Small intestine (tissue), 7 donors: ENCODE results near the gene PDE6A. TPM values are rescaled to one million over a fixed set of nuclear protein-coding genes. Genes with fewer than 3 reads are reported as not detected.
"Not testable (repeated sequence)": the region's sequence is repeated elsewhere in the genome, so short reads cannot be mapped to it uniquely, and the experiment has no call there.

ENCODE experiments used
- DNase-seq, 2 donors: peaks; one replicate each; pipeline versions ENCODE4 v3.0.0 to v3.0.0-alpha.2; 2013
- FAIRE-seq: peaks from 2 replicates; lab custom pipeline; 2012; peaks lifted over from hg19 to GRCh38; lab: Jason Lieb, UNC
- H3K27ac ChIP-seq, 3 donors: one replicate each; pipeline ENCODE4 v1.5.1; 2013; ENCODE audit warnings: low read length in 2 of 3, mild to moderate bottlenecking in 2 of 3, control low read depth in 1 of 3, inconsistent platforms in 1 of 3, low read depth in 1 of 3, moderate library complexity in 1 of 3
- H3K27me3 ChIP-seq, 3 donors: one replicate each; pipeline ENCODE4 v1.6.1; 2013; ENCODE audit warnings: low read length in 3 of 3, inconsistent platforms in 1 of 3; ENCODE audit not compliant: control insufficient read depth in 3 of 3, insufficient read depth in 3 of 3
- H3K36me3 ChIP-seq, 3 donors: one replicate each; pipeline ENCODE4 v1.6.1; 2013; ENCODE audit warnings: low read length in 3 of 3, inconsistent platforms in 1 of 3, low read depth in 1 of 3, mild to moderate bottlenecking in 1 of 3, moderate library complexity in 1 of 3; ENCODE audit not compliant: control insufficient read depth in 3 of 3, insufficient read depth in 2 of 3
- H3K4me1 ChIP-seq, 3 donors: one replicate each; pipeline ENCODE4 v1.6.1; 2013; ENCODE audit warnings: low read length in 2 of 3, inconsistent platforms in 1 of 3, low read depth in 1 of 3, mild to moderate bottlenecking in 1 of 3, moderate library complexity in 1 of 3; ENCODE audit not compliant: control insufficient read depth in 3 of 3, insufficient read depth in 2 of 3
- H3K4me3 ChIP-seq, 3 donors: one replicate each; pipeline ENCODE4 v1.5.1; 2013; ENCODE audit warnings: low read length in 3 of 3, control low read depth in 1 of 3, inconsistent platforms in 1 of 3, low read depth in 1 of 3, mild to moderate bottlenecking in 1 of 3, moderate library complexity in 1 of 3
- H3K9me3 ChIP-seq, 2 donors: one replicate each; pipeline ENCODE4 v1.6.1; 2013; ENCODE audit warnings: low read depth in 1 of 2, low read length in 1 of 2; ENCODE audit not compliant: control insufficient read depth in 2 of 2, insufficient read depth in 1 of 2
- WGBS, 3 donors: extraction: QIAGEN DNeasy Blood & Tissue Kit; methylation state at CpG; one replicate each; pipeline ENCODE4 v1.1.7; 2013; 5-methylcytosine and 5-hydroxymethylcytosine counted together
- polyA plus RNA-seq, 4 donors: library from polyadenylated mRNA; stranded (reverse) in 3 of 4; unstranded in 1 of 4; fragments of 200-250 nt in 3 of 4; fragments of 120-200 nt in 1 of 4; gene quantifications; one replicate each; pipeline versions ENCODE4 v1.2.1 to v1.2.3, GENCODE V29; 2013
- donor health status: healthy with polysubstance abuse.
- donor health status: control.
- donor health status: control.
- donor health status: Bipolar disorder and iron deficiency.
- donor health status: healthy.

PDE6A gene
- polyA plus RNA-seq, 4 donors = 0.03 to 1.3 TPM; not detected in 2

- DNase-seq, H3K27me3 ChIP-seq, H3K9me3 ChIP-seq, FAIRE-seq, H3K36me3 ChIP-seq, H3K4me3 ChIP-seq: not testable (repeated sequence)
- Histone ChIP-seq H3K27ac (peak overlapping the region in 1 of 3 donors; percentile 86), H3K4me1 (peaks cover 0 to 77% (median 0%) of the 10 kb centered on the region in 3 donors)
- 90 to 92% (median 90%) methylated on average over 6 of the region's 6 CpGs for WGBS, 3 donors
Observed at GRCh38 chr5:149943177-149943949, 1.2 kb downstream of the PDE6A start.

- peaks cover 0 to 82% (median 0%) of the 10 kb centered on the region in 3 donors for H3K4me1 ChIP-seq
- not testable (repeated sequence) for H3K4me3 ChIP-seq, H3K36me3 ChIP-seq, H3K9me3 ChIP-seq, FAIRE-seq, H3K27me3 ChIP-seq
- peak in 1 of 2 donors; percentile 77 for DNase-seq
- peak overlapping the region in 1 of 3 donors; percentile 86 for H3K27ac ChIP-seq
- 42 to 58% (median 57%) methylated on average over 4 of the region's 4 CpGs for WGBS, 3 donors
Observed at GRCh38 chr5:149942741-149943169, 1.8 kb downstream of the PDE6A start.

- no peaks in the 10 kb centered on the region for H3K27me3 ChIP-seq
- DNase-seq (no peak), FAIRE-seq (no peak)
- H3K4me3 ChIP-seq = no peak overlapping the region
- whole genome bisulfite sequencing, 3 donors = 89 to 92% (median 91%) methylated on average over 2 of the region's 2 CpGs
- no peaks in the 10 kb centered on the region for H3K36me3 ChIP-seq
- H3K9me3 ChIP-seq = no peaks in the 10 kb centered on the region
- peak overlapping the region in 1 of 3 donors; percentile 86 for H3K27ac ChIP-seq
- H3K4me1 ChIP-seq = peaks cover 0 to 81% (median 0%) of the 10 kb centered on the region in 3 donors
Observed at GRCh38 chr5:149942199-149942598, 2.4 kb downstream of the PDE6A start.

- Histone ChIP-seq H3K4me1 (peaks cover 0 to 77% (median 0%) of the 10 kb centered on the region in 3 donors), H3K27ac (peak overlapping the region in 1 of 3 donors; percentile 86), H3K36me3 (no peaks in the 10 kb centered on the region), H3K4me3 (no peak overlapping the region), H3K27me3 (no peaks in the 10 kb centered on the region), H3K9me3 (no peaks in the 10 kb centered on the region)
- FAIRE-seq = no peak
- 91 to 95% (median 93%) methylated on average over 4 of the region's 4 CpGs for WGBS, 3 donors
- DNase-seq = no peak
Observed at GRCh38 chr5:149941795-149942194, 2.8 kb downstream of the PDE6A start.

- Histone ChIP-seq H3K4me1 (peaks cover 0 to 71% (median 0%) of the 10 kb centered on the region in 3 donors), H3K27me3 (no peaks in the 10 kb centered on the region), H3K27ac (peak overlapping the region in 1 of 3 donors; percentile 86)
Observed at GRCh38 chr5:149940941-149941644, 3.5 kb downstream of the PDE6A start.

GRCh38 chr5:149940077-149940574 lies 4.5 kb downstream of the PDE6A start:
- WGBS, 3 donors = 79 to 81% (median 81%) methylated on average over 9 of the region's 9 CpGs
- Histone ChIP-seq H3K27ac (peak overlapping the region in 1 of 3 donors; percentile 86), H3K36me3 (no peaks in the 10 kb centered on the region), H3K27me3 (no peaks in the 10 kb centered on the region), H3K9me3 (no peaks in the 10 kb centered on the region), H3K4me1 (peaks cover 0 to 68% (median 0%) of the 10 kb centered on the region in 3 donors), H3K4me3 (no peak overlapping the region)
- peak in 1 of 2 donors; percentile 77 for DNase-seq
- FAIRE-seq = no peak

More at GRCh38 chr5:149940941-149941644, 3.5 kb downstream of the PDE6A start:
- FAIRE-seq (no peak), DNase-seq (no peak)
- Histone ChIP-seq H3K36me3 (no peaks in the 10 kb centered on the region), H3K9me3 (no peaks in the 10 kb centered on the region), H3K4me3 (no peak overlapping the region)
- WGBS, 3 donors = 79 to 86% (median 80%) methylated on average over 5 of the region's 5 CpGs

GRCh38 chr5:149939546-149939945 lies 5.0 kb downstream of the PDE6A start:
- DNase-seq (no peak), FAIRE-seq (no peak)
- H3K27me3 ChIP-seq = no peaks in the 10 kb centered on the region
- peak overlapping the region in 1 of 3 donors; percentile 86 for H3K27ac ChIP-seq
- no peak overlapping the region for H3K4me3 ChIP-seq
- H3K4me1 ChIP-seq = peaks cover 0 to 63% (median 0%) of the 10 kb centered on the region in 3 donors
- H3K36me3 ChIP-seq = no peaks in the 10 kb centered on the region
- H3K9me3 ChIP-seq = no peaks in the 10 kb centered on the region
- WGBS, 3 donors = 47 to 68% (median 55%) methylated on average over 6 of the region's 6 CpGs

- DNase-seq (peak in 1 of 2 donors; percentile 68), FAIRE-seq (no peak)
- Histone ChIP-seq H3K27ac (peak overlapping the region in 1 of 3 donors; percentile 86), H3K27me3 (no peaks in the 10 kb centered on the region), H3K9me3 (no peaks in the 10 kb centered on the region), H3K4me3 (no peak overlapping the region), H3K4me1 (peaks cover 0 to 56% (median 0%) of the 10 kb centered on the region in 3 donors), H3K36me3 (no peaks in the 10 kb centered on the region)
- WGBS, 3 donors = 82 to 91% (median 89%) methylated on average over 6 of the region's 6 CpGs
Observed at GRCh38 chr5:149938791-149939358, 5.7 kb downstream of the PDE6A start.
